Liver (tissue), 3 donors: Measurements from ENCODE around the gene MOK.

Experiments
- ATF3 ChIP-seq: IDR thresholded peaks from 2 replicates; pipeline ENCODE4 v1.6.1; 2016; ENCODE audit warnings: antibody characterized with exemption
- JUND ChIP-seq, 2 donors: IDR thresholded peaks; 2 replicates each; pipeline ENCODE4 v1.6.1; 2016; ENCODE audit warnings: antibody characterized with exemption in 2 of 2
- SP1 ChIP-seq: IDR thresholded peaks from 2 replicates; pipeline ENCODE4 v1.6.1; 2018; ENCODE audit warnings: antibody characterized with exemption, mild to moderate bottlenecking
- TAF1 ChIP-seq: conservative IDR thresholded peaks from 2 replicates; pipeline ENCODE4 v1.6.1; 2016; ENCODE audit warnings: antibody characterized with exemption, mild to moderate bottlenecking
- TF ChIP-seq, protein P1 (sequence below): fragments of 150-350 bp; IDR thresholded peaks from 2 replicates; pipeline ENCODE4 v1.5.1; 2017; ENCODE audit warnings: improper control_type of control experiment, low read depth, low read length; ENCODE audit not compliant: missing input control
- donor health status: healthy.
- donor health status: healthy.

DNA sequence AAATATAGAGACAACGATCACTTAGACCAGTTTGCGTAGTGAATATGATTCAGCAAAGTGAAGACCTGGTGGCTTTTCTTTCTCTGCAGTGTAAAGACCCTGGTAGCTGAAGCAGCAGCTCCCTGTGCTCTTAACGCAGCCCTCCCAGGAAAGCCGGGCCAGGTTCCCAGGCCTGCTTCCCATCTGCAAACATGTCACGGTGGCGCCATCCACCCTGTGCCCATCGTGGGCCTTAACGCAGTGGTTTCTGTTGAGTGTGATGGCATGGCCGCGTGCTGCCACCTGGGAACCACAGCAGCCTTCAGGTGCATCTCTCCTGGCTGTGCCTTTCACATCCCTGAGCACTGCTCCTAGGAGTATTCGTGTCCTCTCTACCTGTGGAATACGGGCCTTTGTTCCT is 93.7 kb downstream of the MOK start:
- TF ChIP-seq ATF3 (no peak), JUND (IDR thresholded peaks at IDR 0.05) (no peak), SP1 (no peak), TAF1 (no peak)
- TF ChIP-seq, protein P1, sequence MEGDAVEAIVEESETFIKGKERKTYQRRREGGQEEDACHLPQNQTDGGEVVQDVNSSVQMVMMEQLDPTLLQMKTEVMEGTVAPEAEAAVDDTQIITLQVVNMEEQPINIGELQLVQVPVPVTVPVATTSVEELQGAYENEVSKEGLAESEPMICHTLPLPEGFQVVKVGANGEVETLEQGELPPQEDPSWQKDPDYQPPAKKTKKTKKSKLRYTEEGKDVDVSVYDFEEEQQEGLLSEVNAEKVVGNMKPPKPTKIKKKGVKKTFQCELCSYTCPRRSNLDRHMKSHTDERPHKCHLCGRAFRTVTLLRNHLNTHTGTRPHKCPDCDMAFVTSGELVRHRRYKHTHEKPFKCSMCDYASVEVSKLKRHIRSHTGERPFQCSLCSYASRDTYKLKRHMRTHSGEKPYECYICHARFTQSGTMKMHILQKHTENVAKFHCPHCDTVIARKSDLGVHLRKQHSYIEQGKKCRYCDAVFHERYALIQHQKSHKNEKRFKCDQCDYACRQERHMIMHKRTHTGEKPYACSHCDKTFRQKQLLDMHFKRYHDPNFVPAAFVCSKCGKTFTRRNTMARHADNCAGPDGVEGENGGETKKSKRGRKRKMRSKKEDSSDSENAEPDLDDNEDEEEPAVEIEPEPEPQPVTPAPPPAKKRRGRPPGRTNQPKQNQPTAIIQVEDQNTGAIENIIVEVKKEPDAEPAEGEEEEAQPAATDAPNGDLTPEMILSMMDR = no peak
